Spleen (tissue), 13 donors: ENCODE results near the gene TAS2R30. TPM values are rescaled to one million over a fixed set of nuclear protein-coding genes. Genes with fewer than 3 reads are reported as not detected.

Experiments used
- DNase-seq: peaks from one replicate; pipeline ENCODE4 v3.0.0-alpha.2; 2020
- H3K27ac ChIP-seq, 8 donors: fragments of 200-600 bp; sonication (generic) in 7 of 8; 1 replicate in 4 of 8; 2 replicates in 4 of 8; pipeline versions ENCODE4 v1.5.0 to v1.8.0; 2016 to 2021; ENCODE audit warnings: inconsistent platforms in 4 of 8, mild to moderate bottlenecking in 4 of 8, moderate library complexity in 1 of 8
- H3K27me3 ChIP-seq, 7 donors: fragments of 200-600 bp; sonication (generic) in 6 of 7; replicated peaks in 1 of 7; 1 replicate in 4 of 7; 2 replicates in 3 of 7; pipeline versions ENCODE4 v1.5.0 to v1.8.0; 2016 to 2021; ENCODE audit warnings: inconsistent platforms in 3 of 7, mild to moderate bottlenecking in 1 of 7
- H3K36me3 ChIP-seq, 6 donors: fragments of 200-600 bp; sonication (generic) in 5 of 6; 1 replicate in 4 of 6; 2 replicates in 2 of 6; pipeline versions ENCODE4 v1.5.0 to v1.8.0; 2016 to 2021; ENCODE audit warnings: inconsistent platforms in 2 of 6
- H3K4me1 ChIP-seq, 6 donors: fragments of 200-600 bp; sonication (generic) in 5 of 6; 1 replicate in 3 of 6; 2 replicates in 3 of 6; pipeline versions ENCODE4 v1.5.0 to v1.8.0; 2016 to 2021; ENCODE audit warnings: inconsistent platforms in 3 of 6
- H3K4me3 ChIP-seq, 8 donors: fragments of 200-600 bp; sonication (generic) in 7 of 8; 1 replicate in 4 of 8; 2 replicates in 4 of 8; pipeline versions ENCODE4 v1.5.0 to v1.8.0; 2016 to 2021; ENCODE audit warnings: inconsistent platforms in 4 of 8, mild to moderate bottlenecking in 4 of 8, moderate library complexity in 2 of 8
- H3K9me3 ChIP-seq, 8 donors: fragments of 200-600 bp; sonication (generic) in 7 of 8; 1 replicate in 4 of 8; 2 replicates in 4 of 8; pipeline versions ENCODE4 v1.5.0 to v1.8.0; 2016 to 2021; ENCODE audit warnings: inconsistent platforms in 4 of 8
- CTCF ChIP-seq, 11 experiments: fragments of 200-600 bp in 7 of 11; fragments of 450-650 bp in 4 of 11; sonication (generic) in 4 of 11; IDR thresholded peaks in 8 of 11; conservative IDR thresholded peaks in 3 of 11; 1 replicate in 7 of 11; 2 replicates in 4 of 11; pipeline versions ENCODE4 v1.4.0 to v1.8.0; 2016 to 2021; ENCODE audit warnings: antibody characterized with exemption in 11 of 11, inconsistent platforms in 4 of 11, mild to moderate bottlenecking in 1 of 11
- POLR2A ChIP-seq, 3 donors: fragments of 450-650 bp; IDR thresholded peaks; one replicate each; pipeline ENCODE4 v1.5.1; 2017; ENCODE audit warnings: antibody characterized with exemption in 3 of 3, mild to moderate bottlenecking in 1 of 3
- POLR2AphosphoS5 ChIP-seq, 3 donors: sonication (generic); formaldehyde crosslinking; IDR thresholded peaks; one replicate each; pipeline ENCODE4 v1.5.1; 2017; ENCODE audit warnings: antibody characterized with exemption in 3 of 3
- WGBS, 5 donors: extraction: QIAGEN DNeasy Blood & Tissue Kit in 3 of 5; methylation state at CpG; one replicate each; pipeline versions ENCODE4 v1.1.5 to v1.1.7; 2013 to 2018; 5-methylcytosine and 5-hydroxymethylcytosine counted together
- intact Hi-C: fragments of 100-400 bp; cut with DNase I; formaldehyde crosslinking; loops from one replicate; pipeline ENCODE4 v1.15.0; 2023; ENCODE audit warnings: low total_unique reads
- long read RNA-seq, 2 donors: transcript quantifications; one replicate each; lab custom pipeline, GENCODE V29; 2026
- polyA plus RNA-seq, 3 donors: library from polyadenylated mRNA; stranded (reverse); fragments of 200-250 nt; gene quantifications; one replicate each; pipeline ENCODE4 v1.2.1, GENCODE V29; 2013
- total RNA-seq, 7 donors: library from RNA; depleted of rRNA in 3 of 7; stranded (reverse); fragments of >200 nt in 3 of 7; fragmentation: NEBNext Ultra II Directional in 4 of 7; extraction: Animal tissue kit (Norgen Biotek cat#: 25700) in 4 of 7; gene quantifications; one replicate each; pipeline versions ENCODE4 v1.1.0 to v1.2.1, GENCODE V29; 2016 to 2021
- donor health status: healthy with polysubstance abuse.
- donor health status: DM: no; HTN: no; CAD: no; lungs with moderate emphysema.
- donor health status: DM: no; HTN: no; CAD: no.
- donor health status: Bipolar disorder and iron deficiency.
- donor health status: healthy.
- donor health status: DM: no; HTN: no; CAD: no.
- donor health status: DM: yes; HTN: yes; CAD: no.

The TAS2R30 gene, protein sequence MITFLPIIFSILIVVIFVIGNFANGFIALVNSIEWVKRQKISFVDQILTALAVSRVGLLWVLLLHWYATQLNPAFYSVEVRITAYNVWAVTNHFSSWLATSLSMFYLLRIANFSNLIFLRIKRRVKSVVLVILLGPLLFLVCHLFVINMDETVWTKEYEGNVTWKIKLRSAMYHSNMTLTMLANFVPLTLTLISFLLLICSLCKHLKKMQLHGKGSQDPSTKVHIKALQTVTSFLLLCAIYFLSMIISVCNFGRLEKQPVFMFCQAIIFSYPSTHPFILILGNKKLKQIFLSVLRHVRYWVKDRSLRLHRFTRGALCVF
- total RNA-seq = 10 to 100 TPM in 3 of 7 donors, 1 to 10 TPM in 4; 6.4 to 30.7 (median 8.6) TPM
- polyA plus RNA-seq = under 1 TPM in 2 of 3 donors, not detected in 1; 0.09 to 0.19 TPM
- long read RNA-seq, donor 1 = 0 reads
- long read RNA-seq, donor 2 = 0 reads

- Histone ChIP-seq H3K4me1 (no peaks in the 10 kb centered on the region), H3K27ac (no peak within 1 kb of the TSS), H3K36me3 (peaks cover 0 to 1% (median 0%) of the 10 kb centered on the region in 6 donors), H3K9me3 (no peaks in the 10 kb centered on the region), H3K27me3 (no peaks in the 10 kb centered on the region), H3K4me3 (no peak within 1 kb of the TSS)
- TF ChIP-seq POLR2AphosphoS5 (IDR thresholded peaks at IDR 0.05) = no peak
- no peak for TF ChIP-seq CTCF (IDR thresholded peaks at IDR 0.05 in 8 of 11, conservative IDR thresholded peaks at IDR 0.05 in 3 of 11)
- TF ChIP-seq POLR2A (IDR thresholded peaks at IDR 0.05) = no peak
- intact Hi-C loops = no loop called here
- no peak for DNase-seq
- 65 to 97% (median 85%) methylated on average over 3 of the region's 3 CpGs for WGBS, 5 donors
These were observed at the start of gene TAS2R30 for GRCh38 chr12:11134305-11134704. TSS of gene TAS2R30 (minus strand) at chr12:11134644. CDS start at chr12:11134244, 400 bp downstream.

DNA sequence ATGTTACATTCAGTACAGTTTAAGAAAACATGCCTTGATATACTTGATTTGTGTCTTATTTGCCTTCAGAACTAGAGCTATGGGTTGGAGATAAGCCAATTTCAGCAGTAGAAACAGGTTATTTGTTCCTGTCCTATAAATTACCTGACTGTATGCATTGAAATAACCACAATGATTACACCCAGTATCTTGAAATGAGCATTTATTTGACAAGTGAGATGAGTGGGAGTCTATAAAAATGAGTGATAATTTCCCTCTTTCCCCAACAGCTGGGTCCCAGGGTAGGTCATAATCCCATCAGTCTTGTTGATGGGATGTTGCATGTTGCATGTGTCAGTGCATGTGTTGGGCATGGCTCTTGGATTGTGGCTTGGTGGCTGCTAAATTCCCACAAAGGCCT, 48.6 kb upstream of the TAS2R30 start:
- Histone ChIP-seq H3K9me3 (no peaks in the 10 kb centered on the region), H3K27ac (no peak overlapping the region), H3K4me3 (no peak overlapping the region), H3K27me3 (no peaks in the 10 kb centered on the region), H3K36me3 (no peaks in the 10 kb centered on the region), H3K4me1 (no peaks in the 10 kb centered on the region)
- TF ChIP-seq POLR2AphosphoS5 (IDR thresholded peaks at IDR 0.05) = no peak
- intact Hi-C loops = no loop called here
- no peak for DNase-seq

DNA sequence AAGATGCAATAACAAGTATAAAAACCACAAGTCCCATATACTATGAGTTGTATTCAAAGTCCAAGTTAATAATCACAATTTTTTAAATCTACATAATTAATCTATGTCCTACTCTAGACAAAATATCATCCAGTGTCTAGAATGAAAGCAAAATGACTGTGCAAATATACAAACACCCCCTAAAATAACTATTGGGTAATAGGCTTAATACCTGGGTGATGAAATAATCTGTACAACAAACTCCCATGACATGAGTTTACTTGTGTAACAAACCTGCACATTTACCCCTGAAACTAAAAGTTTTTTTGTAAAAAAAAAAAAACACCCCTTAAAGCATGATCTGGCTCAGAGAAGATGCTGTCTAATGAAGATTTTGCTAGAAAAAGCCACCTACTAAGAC, 48.1 kb upstream of the TAS2R30 start:
- Histone ChIP-seq H3K27me3 (no peaks in the 10 kb centered on the region), H3K36me3 (no peaks in the 10 kb centered on the region), H3K4me3 (no peak overlapping the region), H3K27ac (no peak overlapping the region), H3K9me3 (no peaks in the 10 kb centered on the region), H3K4me1 (no peaks in the 10 kb centered on the region)
- no peak for TF ChIP-seq POLR2AphosphoS5 (IDR thresholded peaks at IDR 0.05)
- DNase-seq = no peak
- intact Hi-C loops = no loop called here

- no peaks in the 10 kb centered on the region for H3K9me3 ChIP-seq
- no peak overlapping the region for H3K27ac ChIP-seq
- 97 to 100% (median 100%) methylated on average over 1 of the region's 1 CpG for WGBS, 5 donors
- H3K4me1 ChIP-seq = peaks cover 0 to 15% (median 4%) of the 10 kb centered on the region in 6 donors
- H3K4me3 ChIP-seq = no peak overlapping the region
- intact Hi-C loops = no loop called here
- no peak for TF ChIP-seq POLR2A (IDR thresholded peaks at IDR 0.05)
- no peak for TF ChIP-seq CTCF (IDR thresholded peaks at IDR 0.05 in 8 of 11, conservative IDR thresholded peaks at IDR 0.05 in 3 of 11)
- TF ChIP-seq POLR2AphosphoS5 (IDR thresholded peaks at IDR 0.05) = no peak
- peaks cover 0 to 13% (median 0%) of the 10 kb centered on the region in 6 donors for H3K36me3 ChIP-seq
- H3K27me3 ChIP-seq = no peaks in the 10 kb centered on the region
- DNase-seq = no peak
These were observed 43.8 kb upstream of the TAS2R30 start for GRCh38 chr12:11178250-11178649.

GRCh38 chr12:11174022-11174421, 39.6 kb upstream of the TAS2R30 start:
- Histone ChIP-seq H3K4me3 (no peak overlapping the region), H3K4me1 (peaks cover 27 to 49% (median 38%) of the 10 kb centered on the region in 6 donors), H3K27ac (no peak overlapping the region), H3K36me3 (peaks cover 0 to 16% (median 0%) of the 10 kb centered on the region in 6 donors), H3K9me3 (no peaks in the 10 kb centered on the region), H3K27me3 (no peaks in the 10 kb centered on the region)
- intact Hi-C loops = no loop called here
- DNase-seq = no peak
- no peak for TF ChIP-seq POLR2A (IDR thresholded peaks at IDR 0.05)
- no peak for TF ChIP-seq CTCF (IDR thresholded peaks at IDR 0.05 in 8 of 11, conservative IDR thresholded peaks at IDR 0.05 in 3 of 11)
- TF ChIP-seq POLR2AphosphoS5 (IDR thresholded peaks at IDR 0.05) = no peak
- WGBS, 5 donors = 96 to 99% (median 97%) methylated on average over 2 of the region's 2 CpGs
